ENCODE measurements around the gene ZNF827.
"Not testable (repeated sequence)": the region's sequence is repeated elsewhere in the genome, so short reads cannot be mapped to it uniquely, and the experiment has no call there.

ZNF827 gene

GRCh38 chr4:145863191-145863590, 75.4 kb downstream of the ZNF827 start:
- DNase-seq (ENCODE audit: low read depth in 3 of 3): no peak

GRCh38 chr4:145861336-145862318, 77.0 kb downstream of the ZNF827 start:
- no peak for DNase-seq (ENCODE audit: low read depth in 3 of 3)

GRCh38 chr4:145860897-145861296, 77.7 kb downstream of the ZNF827 start:
- no peak for DNase-seq (ENCODE audit: low read depth in 3 of 3)

- DNase-seq (ENCODE audit: low read depth in 3 of 3): no peak
These were observed 78.2 kb downstream of the ZNF827 start for GRCh38 chr4:145860446-145860845.

- no peak for DNase-seq (ENCODE audit: low read depth in 3 of 3)
These were observed 78.7 kb downstream of the ZNF827 start for GRCh38 chr4:145859926-145860325.

- no peak for DNase-seq (ENCODE audit: low read depth in 3 of 3)
These were observed 79.2 kb downstream of the ZNF827 start for GRCh38 chr4:145859426-145859825.

- no peak for DNase-seq (ENCODE audit: low read depth in 3 of 3)
These were observed 86.3 kb downstream of the ZNF827 start for GRCh38 chr4:145852256-145852839.

- DNase-seq (ENCODE audit: low read depth in 3 of 3): no peak
These were observed 87.0 kb downstream of the ZNF827 start for GRCh38 chr4:145851511-145852201.

- DNase-seq (ENCODE audit: low read depth in 3 of 3): no peak
These were observed 90.9 kb downstream of the ZNF827 start for GRCh38 chr4:145847764-145848163.

GRCh38 chr4:145845118-145845517, 93.5 kb downstream of the ZNF827 start:
- DNase-seq (ENCODE audit: low read depth in 3 of 3): no peak

GRCh38 chr4:145843639-145844038, 95.0 kb downstream of the ZNF827 start:
- no peak for DNase-seq (ENCODE audit: low read depth in 3 of 3)

GRCh38 chr4:145843148-145843547, 95.5 kb downstream of the ZNF827 start:
- no peak for DNase-seq (ENCODE audit: low read depth in 3 of 3)

GRCh38 chr4:145842224-145842887, 96.3 kb downstream of the ZNF827 start:
- DNase-seq (ENCODE audit: low read depth in 3 of 3): no peak

GRCh38 chr4:145840801-145841200, 97.8 kb downstream of the ZNF827 start:
- no peak for DNase-seq (ENCODE audit: low read depth in 3 of 3)

GRCh38 chr4:145840162-145840768, 98.4 kb downstream of the ZNF827 start:
- no peak for DNase-seq (ENCODE audit: low read depth in 3 of 3)

- no peak for DNase-seq (ENCODE audit: low read depth in 3 of 3)
These were observed 99.5 kb downstream of the ZNF827 start for GRCh38 chr4:145839151-145839550.

- DNase-seq (ENCODE audit: low read depth in 3 of 3): not testable (repeated sequence)
These were observed 106.2 kb downstream of the ZNF827 start for GRCh38 chr4:145832384-145832783.

- no peak for DNase-seq (ENCODE audit: low read depth in 3 of 3)
These were observed 107.9 kb downstream of the ZNF827 start for GRCh38 chr4:145830699-145831098.

GRCh38 chr4:145829629-145830395, 108.8 kb downstream of the ZNF827 start:
- DNase-seq (ENCODE audit: low read depth in 3 of 3): no peak

GRCh38 chr4:145828802-145829485, 109.7 kb downstream of the ZNF827 start:
- no peak for DNase-seq (ENCODE audit: low read depth in 3 of 3)
